OCI-LY7 (cell line): ENCODE results near the gene SPRN. TPM values are rescaled to one million over a fixed set of nuclear protein-coding genes. Genes with fewer than 3 reads are reported as not detected.
A peak's percentile ranks its signal among the peaks of the same experiment; 100 is the strongest.

ENCODE experiments used
- BruUV-seq: library from RNA; stranded (reverse); fragments of 400-500 nt; replicated peaks from 2 replicates; lab custom pipeline; 2021; lab: Mats Ljungman, UMichigan
- CTCF ChIA-PET: fragments of 300-600 bp; sonication (Branson Sonifier 250); formaldehyde crosslinking; loops from one replicate; lab custom pipeline; 2022; ENCODE audit warnings: antibody characterized with exemption; ENCODE audit not compliant: unreplicated experiment; lab: Charles Lee
- POLR2A ChIA-PET: fragments of 300-600 bp; sonication (Branson Sonifier 250); formaldehyde crosslinking; loops from one replicate; lab custom pipeline; 2022; ENCODE audit warnings: antibody characterized with exemption; lab: Charles Lee
- DNase-seq: peaks from one replicate; pipeline ENCODE4 v3.0.0-alpha.2; 2015; ENCODE audit warnings: low spot score
- H2AFZ ChIP-seq: fragments of 200-600 bp; sonication (generic), shearing (Covaris generic); 2 replicates; pipeline ENCODE4 v1.6.1; 2014; ENCODE audit warnings: mild to moderate bottlenecking, antibody characterized with exemption, low read length, moderate library complexity
- H3K27ac ChIP-seq: fragments of 200-600 bp; sonication (generic); 2 replicates; pipeline ENCODE4 v1.5.1; 2014; ENCODE audit warnings: mixed run types, low read depth, mild to moderate bottlenecking, moderate library complexity, low read length, inconsistent platforms; ENCODE audit not compliant: poor library complexity, severe bottlenecking
- H3K36me3 ChIP-seq: fragments of 200-600 bp; sonication (generic); 2 replicates; pipeline ENCODE4 v1.6.1; 2014; ENCODE audit warnings: mild to moderate bottlenecking, antibody characterized with exemption, low read length, moderate library complexity, mixed read lengths; ENCODE audit not compliant: insufficient read depth
- H3K4me1 ChIP-seq: fragments of 200-600 bp; sonication (generic); 2 replicates; pipeline ENCODE4 v1.5.1; 2014; ENCODE audit warnings: mild to moderate bottlenecking, low read length; ENCODE audit not compliant: insufficient read depth, poor library complexity, severe bottlenecking
- H3K4me2 ChIP-seq: fragments of 200-600 bp; sonication (generic); 2 replicates; pipeline ENCODE4 v1.6.1; 2014; ENCODE audit warnings: mild to moderate bottlenecking, low read length
- H3K4me3 ChIP-seq: fragments of 200-600 bp; sonication (generic); 2 replicates; pipeline ENCODE4 v1.5.1; 2014; ENCODE audit warnings: mild to moderate bottlenecking, low read depth, low read length; ENCODE audit not compliant: poor library complexity, severe bottlenecking
- H3K79me2 ChIP-seq: fragments of 200-600 bp; sonication (generic); 2 replicates; pipeline ENCODE4 v1.6.1; 2016; ENCODE audit warnings: low read depth, mild to moderate bottlenecking, low read length, moderate library complexity, mixed read lengths; ENCODE audit not compliant: insufficient read depth
- H3K9me2 ChIP-seq: fragments of 200-600 bp; sonication (generic); 2 replicates; pipeline ENCODE4 v1.6.1; 2016; ENCODE audit warnings: mild to moderate bottlenecking, low read length, mixed read lengths; ENCODE audit not compliant: insufficient read depth
- H3K9me3 ChIP-seq: fragments of 200-600 bp; sonication (generic); 2 replicates; pipeline ENCODE4 v1.6.1; 2014; ENCODE audit warnings: mild to moderate bottlenecking, mixed run types, low read length, mixed read lengths
- H4K20me1 ChIP-seq: fragments of 200-600 bp; sonication (generic); 2 replicates; pipeline ENCODE4 v1.6.1; 2014; ENCODE audit warnings: mild to moderate bottlenecking, antibody characterized with exemption, low read length, moderate library complexity, mixed read lengths; ENCODE audit not compliant: insufficient read depth
- CTCF ChIP-seq: fragments of 200-600 bp; sonication (generic); conservative IDR thresholded peaks from 2 replicates; pipeline ENCODE4 v1.5.1; 2014; ENCODE audit warnings: mild to moderate bottlenecking, antibody characterized with exemption, low read length, moderate library complexity, mixed read lengths
- EZH2phosphoT487 ChIP-seq: fragments of 200-600 bp; sonication (generic); IDR thresholded peaks from 2 replicates; pipeline ENCODE4 v1.6.1; 2018; ENCODE audit warnings: low read depth, borderline replicate concordance, mild to moderate bottlenecking, mixed run types, antibody characterized with exemption, low read length, moderate library complexity, mixed read lengths
- intact Hi-C: fragments of 100-400 bp; cut with micrococcal nuclease; formaldehyde crosslinking; loops from one replicate; pipeline ENCODE4 v1.10.0; 2022; ENCODE audit not compliant: unreplicated experiment
- total RNA-seq, 2 experiments: library from RNA; depleted of rRNA in 1 of 2; stranded (reverse); fragments of >200 nt in 1 of 2; shearing (Covaris generic) in 1 of 2; gene quantifications; 2 replicates each; pipeline ENCODE4 v1.2.3, GENCODE V29; 2014 to 2022

The SPRN gene
- total RNA-seq, 2 experiments from 2014 or later, result not detected

DNA sequence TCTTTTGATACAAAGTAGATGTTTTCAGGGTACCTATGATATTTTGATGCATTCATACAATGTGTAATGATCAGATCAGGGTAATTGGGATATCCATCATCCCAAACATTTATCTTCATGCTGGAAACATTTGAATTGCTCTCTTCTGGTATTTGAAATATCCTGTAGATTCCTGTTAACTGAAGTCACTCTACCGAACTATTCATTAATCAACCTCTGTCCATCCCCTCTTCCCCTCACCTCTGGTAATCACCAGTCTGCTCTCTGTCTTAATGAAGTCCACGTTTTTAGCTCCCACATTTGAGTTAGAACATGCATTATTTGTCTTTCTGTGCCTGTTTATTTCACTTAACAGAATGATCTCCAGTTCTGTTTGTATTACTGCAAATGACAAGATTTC is 19.2 kb downstream of the SPRN start:
- Histone ChIP-seq H2AFZ (no peak overlapping the region), H4K20me1 (no peaks in the 10 kb centered on the region), H3K79me2 (peaks cover 55% of the 10 kb centered on the region), H3K4me1 (peaks cover 13% of the 10 kb centered on the region), H3K36me3 (peaks cover 98% of the 10 kb centered on the region), H3K4me3 (no peak overlapping the region), H3K4me2 (peak overlapping the region; percentile 6; the same call in 1 of the 2 replicates), H3K9me2 (no peaks in the 10 kb centered on the region), H3K27ac (no peak overlapping the region), H3K9me3 (peaks cover 18% of the 10 kb centered on the region; the same call in 1 of the 2 replicates)
- intact Hi-C loops, result no loop called here
- TF ChIP-seq CTCF, result no peak
- TF ChIP-seq EZH2phosphoT487, result no peak
- POLR2A ChIA-PET, result interaction anchor here (1.0 kb wide), 1 partner anchor 8 kb away, joined by 3 read pairs; no protein-coding TSS in a partner anchor
- DNase-seq, result no peak
- BruUV-seq, result no TSS peak
- CTCF ChIA-PET, result interaction anchor here (0.6 kb wide), 1 partner anchor 1884 kb away, joined by 3 read pairs; no protein-coding TSS in a partner anchor

DNA sequence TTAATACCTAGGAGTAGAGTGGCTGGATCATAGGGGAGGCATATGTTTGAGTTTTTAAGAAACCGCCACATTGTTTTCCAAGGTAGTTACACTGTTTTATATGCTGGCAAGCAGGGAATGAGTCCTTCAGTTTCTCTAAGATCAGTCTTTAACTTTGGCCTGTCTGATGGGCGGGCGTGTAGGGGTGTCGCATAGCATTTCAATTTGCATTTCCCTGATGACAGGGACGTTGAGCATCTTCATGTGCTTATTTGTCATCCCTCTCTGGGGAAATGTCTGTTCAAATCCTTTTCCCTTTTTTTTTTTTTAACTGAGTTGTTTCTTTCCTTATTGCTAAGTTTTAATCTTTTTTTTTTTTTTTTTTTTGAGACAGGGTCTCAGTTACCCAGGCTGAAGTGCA is 20.6 kb downstream of the SPRN start:
- H3K9me2 ChIP-seq, result no peaks in the 10 kb centered on the region
- no TSS peak for BruUV-seq
- peaks cover 13% of the 10 kb centered on the region for H3K4me1 ChIP-seq
- TF ChIP-seq EZH2phosphoT487, result no peak
- TF ChIP-seq CTCF, result no peak
- CTCF ChIA-PET, result no interaction called here
- intact Hi-C loops, result no loop called here
- H4K20me1 ChIP-seq, result no peaks in the 10 kb centered on the region
- peaks cover 3% of the 10 kb centered on the region; the same call in 1 of the 2 replicates for H3K9me3 ChIP-seq
- H3K36me3 ChIP-seq, result peaks cover 98% of the 10 kb centered on the region
- POLR2A ChIA-PET, result no interaction called here
- H3K79me2 ChIP-seq, result peaks cover 41% of the 10 kb centered on the region
- DNase-seq, result no peak
- no peak overlapping the region for H2AFZ ChIP-seq
- H3K4me3 ChIP-seq, result no peak overlapping the region
- H3K4me2 ChIP-seq, result no peak overlapping the region
- H3K27ac ChIP-seq, result no peak overlapping the region

DNA sequence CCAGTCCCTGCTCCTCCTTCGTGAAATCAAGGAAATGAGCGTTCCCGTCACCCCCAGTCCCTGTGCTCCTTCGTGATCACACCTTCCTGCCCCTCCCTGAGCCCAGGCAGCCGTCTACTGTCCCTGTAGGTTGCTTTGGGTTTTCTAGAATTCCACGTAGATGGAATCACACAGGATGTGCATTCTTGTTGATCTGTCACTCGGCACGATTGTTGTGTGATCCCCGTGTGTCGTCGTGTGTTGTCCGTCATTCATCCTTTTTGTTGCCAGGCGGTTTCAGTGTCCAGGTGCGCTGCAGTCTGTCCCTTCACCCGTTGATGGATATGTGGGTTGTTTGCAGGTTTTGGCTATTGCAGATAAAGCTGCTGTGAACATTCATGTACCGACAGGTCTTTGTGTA is 21.1 kb downstream of the SPRN start:
- H3K79me2 ChIP-seq, result peaks cover 40% of the 10 kb centered on the region
- TF ChIP-seq CTCF (no peak), EZH2phosphoT487 (no peak)
- H3K36me3 ChIP-seq, result peaks cover 98% of the 10 kb centered on the region
- H2AFZ ChIP-seq, result no peak overlapping the region
- DNase-seq, result no peak
- H3K9me3 ChIP-seq, result no peaks in the 10 kb centered on the region
- CTCF ChIA-PET, result no interaction called here
- no TSS peak for BruUV-seq
- no peaks in the 10 kb centered on the region for H4K20me1 ChIP-seq
- H3K4me1 ChIP-seq, result peaks cover 13% of the 10 kb centered on the region
- no peaks in the 10 kb centered on the region for H3K9me2 ChIP-seq
- intact Hi-C loops, result no loop called here
- POLR2A ChIA-PET, result no interaction called here
- H3K4me3 ChIP-seq, result no peak overlapping the region
- no peak overlapping the region for H3K4me2 ChIP-seq
- H3K27ac ChIP-seq, result no peak overlapping the region
